Amniotic stem cell (primary cell): ENCODE data around the gene MAGEA10.
"Not testable (repeated sequence)": the region's sequence is repeated elsewhere in the genome, so short reads cannot be mapped to it uniquely, and the experiment has no call there.

Experiments used
- DNase-seq: peaks from one replicate; lab custom pipeline; 2025; lab: John Stamatoyannopoulos, UW

Gene MAGEA10

DNA sequence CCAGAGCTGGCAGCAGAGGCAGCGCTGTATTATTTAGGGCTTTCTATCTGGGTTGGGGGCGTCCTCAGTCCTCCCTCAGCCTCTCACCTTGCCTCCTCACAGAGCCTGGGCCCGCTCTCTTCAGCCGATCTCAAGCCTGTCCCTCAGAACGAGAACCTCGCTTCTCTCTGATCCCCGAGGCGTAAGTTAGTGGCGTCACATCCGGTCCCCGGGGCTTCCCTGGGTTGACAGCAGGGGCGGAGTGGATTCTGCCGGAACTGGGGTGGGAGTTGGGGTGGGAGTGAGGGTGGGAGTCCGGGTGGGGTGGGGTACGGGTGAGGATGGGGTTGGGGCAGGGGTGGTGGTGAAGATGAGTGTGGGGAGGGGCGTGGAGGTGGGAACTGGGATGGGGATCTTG is at the start of gene MAGEA10:
Gene MAGEA10, minus strand, starts transcription at position 190 of the 397 bp plus-strand sequence. CDS start 2,957 bp downstream, outside the sequence.
- no peak for DNase-seq

DNA sequence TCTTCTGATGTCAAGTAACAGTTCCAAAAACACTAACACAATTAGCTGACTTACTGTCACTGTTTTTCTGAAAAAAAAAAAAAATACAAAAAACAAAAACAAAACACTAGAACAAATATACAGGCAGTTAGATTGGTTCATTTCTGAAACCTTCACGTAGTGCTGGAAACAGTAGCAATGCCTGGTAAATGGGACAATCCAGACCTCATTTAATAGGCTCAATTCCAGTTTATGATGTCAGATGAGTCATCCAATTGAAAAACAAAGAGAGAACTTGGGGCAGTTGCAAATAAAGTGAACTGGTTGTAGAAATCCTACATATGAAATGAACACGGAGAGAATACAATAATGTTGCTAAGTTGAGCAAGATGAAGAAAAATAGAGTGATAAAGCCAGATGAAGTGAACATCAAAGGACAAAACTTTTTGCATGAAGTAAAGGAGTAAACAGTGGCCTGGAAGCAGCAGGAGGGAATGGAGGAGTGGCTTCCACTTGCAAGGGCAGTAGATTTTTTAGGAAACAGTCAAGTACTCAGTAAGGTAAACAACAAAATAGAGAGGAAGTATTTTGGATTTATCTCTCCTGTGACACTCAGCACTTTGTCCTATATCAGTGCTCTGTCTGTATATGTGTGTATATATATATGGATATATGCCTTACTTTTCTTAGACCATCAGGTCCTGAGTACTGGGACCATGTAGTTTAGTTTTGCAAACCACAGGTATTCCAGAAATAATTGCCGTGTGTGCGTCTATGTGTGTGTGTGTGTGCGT is 39.3 kb upstream of the MAGEA10 start:
- DNase-seq, result no peak

DNA sequence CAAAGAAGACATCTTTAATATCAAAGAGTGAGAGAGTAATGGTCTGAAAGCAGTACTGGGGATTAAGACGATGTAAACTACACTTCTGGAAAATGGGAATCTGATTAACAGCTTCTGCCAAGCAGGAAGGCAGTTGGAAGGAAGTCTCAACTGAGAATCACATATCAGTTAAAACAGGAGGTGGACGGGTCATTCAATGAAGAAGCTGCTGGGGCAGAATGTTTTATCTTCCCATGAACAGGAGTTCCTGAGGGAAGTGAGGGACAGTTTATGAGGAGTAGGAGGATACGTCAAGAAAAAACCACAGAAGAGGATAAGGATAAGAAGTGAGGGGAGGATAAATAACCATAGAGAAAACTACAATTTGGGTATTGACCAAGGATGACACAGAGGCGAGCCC is 38.7 kb upstream of the MAGEA10 start:
- DNase-seq, result no peak

DNA sequence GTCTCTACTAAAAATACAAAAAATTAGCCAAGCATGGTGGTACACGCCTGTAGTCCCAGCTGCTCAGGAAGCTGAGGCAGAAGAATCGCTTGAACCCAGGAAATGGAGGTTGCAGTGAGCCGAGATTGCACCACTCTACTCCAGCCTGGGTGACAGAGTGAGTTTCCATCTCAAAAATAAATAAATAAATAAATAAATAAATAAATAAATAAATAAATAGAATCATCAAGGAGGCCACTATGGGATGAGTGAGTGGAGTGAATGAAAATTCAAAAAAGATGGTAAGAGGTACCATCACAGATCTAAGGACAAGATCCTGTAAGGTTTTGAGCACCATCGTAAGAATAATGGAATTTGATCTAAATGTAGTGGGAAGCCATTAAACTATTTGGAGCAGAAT is 37.5 kb upstream of the MAGEA10 start:
- DNase-seq, result not testable (repeated sequence)

DNA sequence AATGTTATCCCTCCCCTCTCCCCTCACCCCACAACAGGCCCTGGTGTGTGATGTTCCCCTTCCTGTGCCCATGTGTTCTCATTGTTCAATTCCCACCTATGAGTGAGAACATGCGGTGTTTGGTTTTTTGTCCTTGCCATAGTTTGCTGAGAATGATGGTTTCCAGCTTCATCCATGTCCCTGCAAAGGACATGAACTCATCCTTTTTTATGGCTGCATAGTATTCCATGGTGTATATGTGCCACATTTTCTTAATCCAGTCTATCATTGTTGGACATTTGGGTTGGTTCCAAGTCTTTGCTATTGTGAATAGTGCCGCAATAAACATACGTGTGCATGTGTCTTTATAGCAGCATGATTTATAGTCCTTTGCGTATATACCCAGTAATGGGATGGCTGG is 35.5 kb upstream of the MAGEA10 start:
- not testable (repeated sequence) for DNase-seq

DNA sequence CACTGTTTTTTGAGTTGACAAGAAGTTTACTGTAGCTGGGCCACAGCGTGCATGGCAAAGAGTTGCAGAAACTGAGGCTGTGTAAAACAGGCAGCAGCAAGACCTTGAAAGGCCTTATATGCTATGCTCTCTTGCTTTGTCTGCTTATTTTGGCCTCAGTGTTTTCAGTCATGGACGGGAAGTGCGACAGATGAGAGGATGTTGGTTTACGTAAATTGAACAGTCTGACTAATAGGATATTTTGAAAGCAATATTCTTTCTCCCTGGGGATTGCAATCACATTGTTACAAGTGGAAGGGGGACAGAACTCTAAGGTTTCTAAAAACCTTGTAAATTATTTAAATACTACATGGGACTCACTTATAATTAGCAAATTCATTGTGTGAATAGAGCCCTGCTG is 32.2 kb upstream of the MAGEA10 start:
- DNase-seq, result no peak

DNA sequence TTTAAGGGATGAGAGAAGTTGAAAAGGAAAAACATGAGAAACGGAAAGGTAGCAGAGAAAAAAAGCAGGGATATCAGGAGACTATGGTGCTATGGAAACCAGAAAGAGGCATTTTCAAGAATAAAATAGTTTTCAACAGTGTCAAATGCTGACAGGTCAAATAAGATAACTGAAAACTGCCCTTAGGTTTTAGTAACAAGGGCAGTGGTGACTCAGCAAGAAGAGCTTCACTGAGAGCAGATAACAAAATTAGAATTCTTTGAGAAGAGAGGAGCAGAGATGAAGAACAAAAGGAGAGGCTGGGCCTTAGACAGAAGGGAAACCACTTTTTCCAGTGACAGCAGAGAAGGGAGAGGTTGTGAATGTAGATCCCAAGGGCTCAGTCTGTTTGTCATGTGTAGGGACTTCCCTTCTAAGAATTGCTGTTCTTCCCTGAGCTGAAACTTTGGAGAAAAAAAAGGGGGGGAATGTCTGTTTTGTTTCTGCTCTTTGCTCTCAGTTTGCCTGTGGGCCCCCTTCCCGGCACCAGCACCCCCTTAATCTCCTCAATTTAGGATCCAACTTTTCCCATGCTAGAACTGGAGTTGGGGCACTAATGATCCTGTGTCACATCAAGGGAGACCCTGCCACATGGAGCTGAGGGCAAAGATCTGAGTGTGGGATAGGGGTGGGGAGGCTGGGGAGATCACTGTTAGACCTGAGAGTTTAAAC is 26.8 kb upstream of the MAGEA10 start:
- no peak for DNase-seq

DNA sequence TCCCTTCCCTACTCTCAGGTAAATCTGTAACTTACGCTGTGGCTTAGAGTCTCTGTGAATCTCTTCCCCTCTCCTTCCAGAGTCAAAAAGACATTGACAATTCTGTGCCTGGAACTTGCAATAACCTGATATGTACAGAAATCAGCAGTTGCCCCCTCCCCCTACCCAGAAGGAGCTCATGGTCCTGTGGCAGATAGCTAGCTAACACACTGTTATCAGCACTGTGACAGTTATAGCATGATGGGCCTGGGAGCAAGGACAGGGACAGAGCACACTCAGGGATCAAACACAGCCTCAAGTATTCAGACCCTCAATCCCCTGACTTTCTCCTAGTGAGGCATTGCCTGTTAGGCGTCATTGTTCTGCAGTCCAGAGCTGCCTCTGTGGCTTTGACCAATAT is 18.7 kb upstream of the MAGEA10 start:
- DNase-seq, result no peak

DNA sequence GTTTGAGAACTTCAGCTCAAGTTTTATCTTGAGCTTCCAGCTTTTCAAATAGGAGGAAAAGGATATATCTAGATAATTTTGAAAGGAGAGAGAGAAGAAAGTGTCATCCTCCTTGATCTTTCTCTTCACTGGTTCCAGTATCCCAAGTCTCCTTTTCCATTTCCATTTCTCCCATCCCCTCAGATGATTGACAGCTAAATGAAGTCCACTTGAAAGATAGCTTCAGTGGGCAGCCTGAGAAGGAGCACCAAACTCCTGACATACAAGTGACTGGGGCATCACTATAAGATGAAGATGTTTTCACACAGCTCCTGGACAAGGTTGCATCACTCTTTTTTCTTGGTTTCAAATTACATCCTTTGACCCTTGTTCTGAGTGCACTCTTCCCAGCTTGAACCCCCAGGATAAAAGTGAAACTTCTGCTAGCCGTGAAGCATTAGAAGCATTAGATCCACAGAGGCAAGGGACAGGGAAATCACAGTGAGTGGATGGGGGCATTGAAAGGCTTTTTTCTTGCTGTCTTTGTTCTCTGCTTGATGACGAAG is 17.5 kb upstream of the MAGEA10 start:
- DNase-seq, result no peak

DNA sequence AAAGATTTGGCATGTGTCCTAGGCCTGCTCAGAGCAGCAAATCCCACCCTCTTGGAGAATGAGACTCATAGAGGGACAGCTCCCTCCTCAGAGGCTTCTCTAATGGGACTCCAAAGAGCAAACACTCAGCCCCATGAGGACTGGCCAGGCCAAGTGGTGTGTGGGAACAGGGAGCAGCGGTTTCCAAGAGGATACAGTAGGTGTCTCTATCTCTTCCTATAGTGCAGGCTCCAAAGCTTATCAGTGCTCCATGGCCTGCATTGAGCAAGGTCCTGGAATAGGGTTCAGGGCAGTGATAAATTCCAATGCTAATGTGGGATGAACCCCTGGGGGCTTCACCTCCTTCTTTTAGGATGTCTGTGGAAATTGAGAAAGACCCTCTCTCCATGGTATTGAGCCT is 15.7 kb upstream of the MAGEA10 start:
- no peak for DNase-seq

DNA sequence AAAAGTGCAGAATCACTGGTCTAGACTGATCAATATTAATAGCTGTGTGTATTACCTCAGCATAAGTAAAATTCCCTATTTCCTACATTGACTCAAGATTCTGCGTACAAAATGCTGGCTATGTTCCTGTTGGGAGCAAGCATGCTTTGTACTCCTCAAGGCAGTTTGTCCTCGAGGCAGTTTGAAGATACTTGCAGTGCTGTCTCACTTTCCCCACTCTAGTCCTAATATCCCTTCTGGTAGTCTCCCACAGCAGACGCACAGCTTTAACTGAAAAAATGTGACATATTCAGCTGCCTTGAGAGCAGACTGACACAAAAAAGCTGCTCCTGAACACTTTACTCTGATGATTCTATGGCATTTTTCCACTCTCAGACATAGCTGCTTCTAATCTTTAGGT is 12.9 kb upstream of the MAGEA10 start:
- no peak for DNase-seq

DNA sequence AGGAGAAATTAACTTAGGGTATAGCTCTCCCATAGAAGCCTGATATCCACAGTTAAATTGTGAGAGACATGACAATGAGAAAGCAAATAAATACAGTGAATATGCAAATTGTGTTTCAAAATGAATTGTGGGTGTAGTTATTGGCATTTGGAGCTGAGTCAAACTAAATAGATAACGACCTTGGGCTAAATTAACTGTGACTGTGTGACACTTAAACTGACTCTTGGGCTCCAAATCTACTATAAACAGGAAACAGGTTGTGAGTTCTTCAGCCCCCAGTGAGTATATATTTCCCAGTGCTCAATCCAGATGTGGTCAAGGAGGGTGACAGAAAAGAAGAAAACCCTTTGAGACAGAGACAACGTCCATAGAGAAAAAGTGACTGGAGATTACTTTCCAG is 11.3 kb upstream of the MAGEA10 start:
- DNase-seq, result no peak

DNA sequence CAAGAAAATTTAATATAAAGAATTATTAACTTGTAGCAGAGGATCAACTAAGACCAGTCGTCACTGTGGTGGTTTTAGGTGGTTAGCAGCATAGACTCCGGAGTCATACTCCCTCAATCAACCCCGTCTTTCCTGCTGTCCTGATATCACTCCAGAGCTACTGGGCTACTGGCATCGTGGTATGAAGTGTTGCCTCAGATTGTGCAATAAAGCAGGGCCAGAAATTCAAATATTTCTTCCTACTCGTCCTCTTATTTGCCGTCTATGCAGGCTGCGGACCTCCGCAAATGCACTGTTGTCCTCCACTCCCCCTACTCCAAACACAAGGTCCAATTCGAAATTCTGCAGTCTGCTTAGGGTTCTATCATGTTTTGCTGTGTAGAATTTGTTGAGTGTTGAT is 1.2 kb upstream of the MAGEA10 start:
- DNase-seq, result no peak

DNA sequence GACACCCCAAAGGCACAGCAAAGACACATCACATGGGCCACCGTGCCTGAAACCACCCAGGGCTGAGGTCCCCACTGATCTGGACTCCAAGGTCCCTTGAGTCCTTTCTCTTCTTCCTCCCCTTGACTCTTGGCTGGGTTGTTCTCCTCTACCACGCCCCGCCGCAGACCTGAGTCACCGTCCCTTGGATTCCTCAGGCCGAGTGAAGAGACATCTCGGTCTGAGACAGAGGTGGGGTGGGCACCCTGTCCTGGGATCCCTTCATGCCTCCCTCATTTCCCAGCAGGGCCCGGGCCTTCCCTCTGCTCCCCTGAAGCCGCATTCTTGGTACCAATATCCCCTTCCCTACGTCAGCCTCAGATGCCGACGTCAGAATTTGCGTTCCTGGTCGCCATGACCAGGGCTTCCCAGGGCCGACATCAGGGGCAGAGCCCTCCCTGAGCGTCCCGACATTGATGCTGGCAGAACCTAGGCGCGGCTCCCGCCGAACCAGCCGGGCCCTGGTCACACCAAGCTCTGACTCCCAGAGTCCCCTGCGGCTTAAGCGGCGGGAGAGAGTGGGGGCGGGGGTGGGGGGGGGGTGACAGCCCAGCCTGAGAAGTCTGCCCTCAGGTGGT is 498 bp downstream of the MAGEA10 start:
- no peak for DNase-seq

DNA sequence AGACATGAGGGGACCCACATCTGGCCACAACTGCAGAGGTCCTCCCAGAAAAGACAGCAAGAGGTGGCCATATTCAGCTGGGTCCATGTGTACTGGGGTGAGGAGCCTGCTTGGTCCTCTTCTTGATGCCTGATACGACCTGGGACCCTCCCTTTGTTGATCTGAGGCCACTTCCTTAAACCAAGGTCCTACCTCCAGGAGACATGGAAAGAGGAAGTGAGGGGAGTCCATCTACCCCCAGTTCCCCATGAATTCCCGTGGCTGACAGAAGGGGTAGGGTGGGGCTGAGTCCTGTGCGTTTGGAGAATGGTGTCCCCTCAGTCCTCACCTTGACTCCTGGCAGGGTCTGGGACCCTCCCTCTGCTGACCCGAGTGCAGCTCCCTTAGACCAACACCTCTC is 2.1 kb downstream of the MAGEA10 start:
- DNase-seq, result no peak

DNA sequence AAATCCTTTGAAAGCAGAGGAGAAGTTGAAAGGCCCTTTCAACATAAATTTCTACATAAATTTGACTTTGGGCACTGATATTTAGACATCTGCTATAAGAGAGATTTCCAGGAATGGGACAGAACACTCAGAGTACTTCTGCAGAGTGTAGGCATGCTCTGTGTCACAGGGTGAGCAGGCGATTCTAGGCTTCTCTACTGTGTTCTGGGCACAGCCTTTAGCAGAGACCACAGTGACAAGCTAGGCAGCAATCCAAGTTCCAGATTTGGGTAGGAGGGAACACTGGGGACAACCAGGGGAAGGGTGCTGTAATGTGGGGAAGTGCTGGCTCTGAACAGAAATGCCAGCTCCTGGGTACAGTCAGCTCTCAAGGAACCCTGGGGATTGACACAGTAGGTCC is 6.9 kb downstream of the MAGEA10 start:
- DNase-seq, result no peak

DNA sequence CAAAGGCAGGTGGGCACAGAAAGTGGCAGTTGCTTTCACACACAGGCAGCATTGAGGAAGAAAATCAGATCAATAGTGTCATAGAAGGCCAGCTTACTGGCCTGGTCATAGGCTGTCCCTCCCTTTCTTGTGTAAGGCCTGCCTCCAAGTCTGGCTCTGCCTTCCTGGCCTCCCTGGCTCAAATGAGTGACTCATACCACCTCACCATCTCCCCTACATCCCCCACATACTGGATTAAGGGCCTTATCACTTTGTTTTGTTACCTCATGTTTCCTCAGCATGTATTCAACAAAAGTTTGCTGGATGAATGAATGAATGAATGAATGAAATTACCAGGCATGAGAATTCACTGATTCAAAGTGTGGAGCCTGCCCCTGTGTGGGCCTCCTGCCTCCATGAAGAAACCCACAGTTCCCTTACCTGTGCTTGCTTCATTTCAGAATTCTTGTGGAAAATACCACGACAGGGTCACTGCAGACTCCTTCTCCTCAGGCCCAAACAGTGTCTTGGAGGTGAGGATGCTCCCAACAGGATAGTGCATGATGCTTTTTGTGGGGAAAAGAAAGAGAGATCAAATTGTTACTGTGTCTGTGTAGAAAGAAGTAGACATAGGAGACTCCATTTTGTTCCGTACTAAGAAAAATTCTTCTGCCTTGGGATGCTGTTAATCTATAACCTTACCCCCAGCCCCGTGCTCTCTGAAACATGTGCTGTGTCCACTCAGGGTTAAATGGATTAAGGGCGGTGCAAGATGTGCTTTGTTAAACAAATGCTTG is 9.1 kb downstream of the MAGEA10 start:
- DNase-seq, result not testable (repeated sequence)

DNA sequence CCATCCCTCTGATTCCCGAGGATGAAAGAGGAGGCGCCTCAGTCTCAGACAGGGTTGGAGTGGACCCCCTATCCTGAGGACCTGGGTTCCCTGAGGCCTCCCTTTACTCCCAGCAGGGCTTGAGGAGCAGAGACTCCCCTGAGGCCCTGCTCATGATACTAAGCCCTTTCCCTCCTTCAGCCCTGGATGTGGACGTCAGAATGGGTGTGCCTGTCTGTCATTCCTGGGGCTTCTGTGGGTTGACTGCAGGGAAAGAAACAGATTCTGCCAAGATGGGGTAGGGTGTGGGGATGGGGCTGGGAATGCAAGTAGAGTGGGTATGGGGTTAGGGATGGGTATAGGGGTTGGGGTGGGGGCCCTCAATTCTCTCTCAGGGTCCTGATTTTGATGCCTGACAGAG is 21.1 kb downstream of the MAGEA10 start:
- no peak for DNase-seq

DNA sequence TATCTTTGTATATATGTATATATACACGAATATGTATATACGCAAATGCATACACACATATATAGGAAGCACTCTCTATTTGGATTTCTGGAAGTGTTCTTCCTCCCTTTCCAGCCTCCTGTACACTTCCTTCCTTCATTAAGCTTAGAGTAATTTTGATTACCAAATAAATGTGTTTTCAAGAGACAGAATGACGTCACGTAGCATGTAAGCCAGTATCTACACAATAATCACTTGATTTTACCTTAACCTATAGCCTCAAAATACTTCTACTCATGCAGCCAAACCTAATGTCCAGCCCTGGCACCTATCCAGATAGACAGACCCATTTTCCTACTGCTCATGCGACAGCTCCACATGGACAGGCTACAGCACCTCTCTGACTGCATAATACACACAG is 29.9 kb downstream of the MAGEA10 start:
- DNase-seq, result no peak

DNA sequence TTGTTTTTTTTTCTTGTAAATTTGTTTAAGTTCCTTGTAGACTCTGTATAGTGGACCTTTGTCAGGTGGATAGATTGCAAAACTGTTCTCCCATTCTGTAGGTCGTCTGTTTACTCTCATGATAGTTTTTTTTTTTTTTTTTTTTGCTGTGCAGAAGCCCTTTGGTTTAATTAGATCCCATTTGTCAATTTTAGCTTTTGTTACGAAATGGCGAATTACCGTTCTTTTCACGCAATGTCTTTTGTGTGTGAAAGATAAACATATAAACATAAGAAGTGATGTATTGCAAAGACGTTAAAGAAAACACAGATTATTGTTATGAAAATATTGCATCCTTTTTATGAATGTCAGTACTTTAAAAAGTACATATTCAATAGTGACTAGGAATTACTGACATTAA is 34.5 kb downstream of the MAGEA10 start:
- DNase-seq, result no peak

DNA sequence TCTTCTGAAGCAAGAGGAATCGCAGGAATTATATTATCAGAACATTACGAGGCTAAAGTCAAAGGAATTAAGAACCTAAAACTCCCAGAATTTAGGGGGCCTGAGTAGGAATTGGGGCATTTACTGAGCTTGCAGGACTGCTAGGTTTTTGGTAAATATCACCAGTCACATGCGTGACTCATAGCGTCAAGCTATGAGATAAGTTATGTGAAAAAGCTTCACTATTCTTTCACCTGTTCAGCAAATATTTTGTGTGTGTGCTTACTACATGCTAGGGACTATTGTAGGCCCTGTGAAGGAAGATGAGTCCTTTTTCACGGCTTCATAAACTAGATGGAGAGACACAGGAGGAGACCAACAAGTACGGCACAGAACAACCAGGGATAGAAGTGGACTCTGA is 52.2 kb downstream of the MAGEA10 start:
- no peak for DNase-seq
